ENCODE measurements around the gene OSMR. TPM values are rescaled to one million over a fixed set of nuclear protein-coding genes. Genes with fewer than 3 reads are reported as not detected.

The OSMR gene
- total RNA-seq, 4 donors from 2014 or later: 9.2 to 40.2 (median 26.8) TPM

- H3K9me3 ChIP-seq: peaks cover 0 to 4% (median 0%) of the 10 kb centered on the region in 3 donors
- H3K4me3 ChIP-seq: no peak overlapping the region
- H3K36me3 ChIP-seq: peaks cover 6 to 66% (median 13%) of the 10 kb centered on the region in 3 donors
- no peaks in the 10 kb centered on the region for H3K27me3 ChIP-seq
- H3K27ac ChIP-seq: no peak overlapping the region
- DNase-seq: no peak
- peaks cover 0 to 11% (median 0%) of the 10 kb centered on the region in 3 donors for H3K4me1 ChIP-seq
- TF ChIP-seq POLR2A (IDR thresholded peaks at IDR 0.05) (no peak), CTCF (IDR thresholded peaks at IDR 0.05) (no peak)
- intact Hi-C loops (cut with DNase I): no loop called here
Measured at GRCh38 chr5:38906503-38906902, 60.7 kb downstream of the OSMR start.

DNA sequence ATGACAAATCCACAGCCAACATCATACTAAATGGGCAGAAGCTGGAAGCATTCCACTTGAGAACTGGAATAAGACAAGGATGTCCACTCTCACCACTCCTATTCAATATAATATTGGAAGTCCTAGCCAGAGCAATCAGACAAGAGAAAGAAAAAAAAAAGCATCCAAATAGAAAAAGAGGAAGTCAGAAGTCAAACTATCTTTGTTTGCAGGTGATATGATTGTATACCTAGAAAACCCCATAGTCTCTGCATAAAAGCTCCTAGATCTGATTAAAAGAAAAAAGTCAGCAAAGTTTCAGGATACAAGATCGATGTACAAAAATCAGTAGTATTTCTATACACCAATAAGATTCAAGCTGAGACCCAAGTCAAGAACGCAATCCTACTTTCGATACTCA lies 66.1 kb downstream of the OSMR start:
- TF ChIP-seq CTCF (IDR thresholded peaks at IDR 0.05) (no peak), POLR2A (IDR thresholded peaks at IDR 0.05) (no peak)
- Histone ChIP-seq H3K27me3 (no peaks in the 10 kb centered on the region), H3K9me3 (no peaks in the 10 kb centered on the region), H3K36me3 (peaks cover 0 to 26% (median 0%) of the 10 kb centered on the region in 3 donors), H3K4me3 (no peak overlapping the region), H3K27ac (no peak overlapping the region), H3K4me1 (no peaks in the 10 kb centered on the region)
- WGBS, 2 donors: 93 to 94% methylated on average over 3 of the region's 3 CpGs
- intact Hi-C loops (cut with DNase I): loop anchor here (10.0 kb wide), 1 partner anchor 87 kb away; no protein-coding TSS in a partner anchor
- no peak for DNase-seq

GRCh38 chr5:38913714-38914113 lies 67.9 kb downstream of the OSMR start:
- H3K9me3 ChIP-seq: no peaks in the 10 kb centered on the region

GRCh38 chr5:38916802-38917201 lies 71.0 kb downstream of the OSMR start:
- no peaks in the 10 kb centered on the region for H3K9me3 ChIP-seq
- peaks cover 0 to 11% (median 0%) of the 10 kb centered on the region in 3 donors for H3K4me1 ChIP-seq
- intact Hi-C loops (cut with DNase I): loop anchor here (10.0 kb wide), 1 partner anchor 92 kb away; no protein-coding TSS in a partner anchor
- no peak for TF ChIP-seq POLR2A (IDR thresholded peaks at IDR 0.05)
- TF ChIP-seq CTCF (IDR thresholded peaks at IDR 0.05): no peak
- H3K27ac ChIP-seq: no peak overlapping the region
- peaks cover 0 to 47% (median 4%) of the 10 kb centered on the region in 3 donors for H3K36me3 ChIP-seq
- no peak for DNase-seq
- WGBS, 2 donors: 70 to 73% methylated on average over 7 of the region's 7 CpGs
- H3K4me3 ChIP-seq: no peak overlapping the region
- H3K27me3 ChIP-seq: no peaks in the 10 kb centered on the region

More at GRCh38 chr5:38913714-38914113, 67.9 kb downstream of the OSMR start:
- WGBS, 2 donors: 64 to 71% methylated on average over 2 of the region's 2 CpGs
- peaks cover 0 to 6% (median 0%) of the 10 kb centered on the region in 3 donors for H3K4me1 ChIP-seq
- intact Hi-C loops (cut with DNase I): loop anchor here (10.0 kb wide), 1 partner anchor 89 kb away; no protein-coding TSS in a partner anchor
- no peak overlapping the region for H3K4me3 ChIP-seq
- peaks cover 0 to 26% (median 4%) of the 10 kb centered on the region in 3 donors for H3K36me3 ChIP-seq
- no peak for DNase-seq
- TF ChIP-seq CTCF (IDR thresholded peaks at IDR 0.05) (no peak), POLR2A (IDR thresholded peaks at IDR 0.05) (no peak)
- H3K27ac ChIP-seq: no peak overlapping the region
- H3K27me3 ChIP-seq: no peaks in the 10 kb centered on the region

DNA sequence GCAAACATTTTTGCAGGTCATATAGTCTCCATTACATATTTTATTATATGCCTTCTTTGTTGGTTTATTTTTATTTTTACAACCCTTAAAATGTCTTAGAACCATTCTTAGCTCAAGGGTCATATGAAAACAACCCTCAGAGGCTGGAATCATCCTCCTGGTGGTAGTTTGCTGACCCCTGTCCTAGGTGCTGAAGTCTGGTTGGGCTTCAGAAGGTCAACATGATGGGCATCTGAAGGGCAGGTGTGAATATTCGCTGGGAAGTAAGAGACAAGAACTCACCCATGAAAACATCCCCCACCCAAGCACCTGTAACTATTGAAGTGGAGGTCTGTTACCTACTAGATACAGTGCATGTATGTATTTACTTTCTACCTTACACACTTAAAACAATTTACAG lies 75.4 kb downstream of the OSMR start:
- 73 to 86% methylated on average over 1 of the region's 1 CpG for WGBS, 2 donors
- no peak for DNase-seq
- intact Hi-C loops (cut with DNase I): no loop called here

More for the DNA sequence above, 75.4 kb downstream of the OSMR start:
- Histone ChIP-seq H3K27ac (no peak overlapping the region), H3K4me3 (no peak overlapping the region), H3K9me3 (no peaks in the 10 kb centered on the region), H3K36me3 (peaks cover 0 to 87% (median 9%) of the 10 kb centered on the region in 3 donors), H3K27me3 (no peaks in the 10 kb centered on the region), H3K4me1 (peaks cover 0 to 30% (median 0%) of the 10 kb centered on the region in 3 donors)
- no peak for TF ChIP-seq CTCF (IDR thresholded peaks at IDR 0.05)
- no peak for TF ChIP-seq POLR2A (IDR thresholded peaks at IDR 0.05)

Measured in esophagus squamous epithelium (tissue), 5 donors.